ENCODE measurements around the gene AMT. TPM values are rescaled to one million over a fixed set of nuclear protein-coding genes. Genes with fewer than 3 reads are reported as not detected.

Gene AMT
- total and polyA plus RNA-seq, 4 experiments from 2014 or later, result 0.15 to 7.6 (median 3.6) TPM

GRCh38 chr3:49465270-49466034 lies 43.2 kb upstream of the AMT start:
- no peaks in the 10 kb centered on the region for H3K36me3 ChIP-seq (ENCODE audit: insufficient read depth, low read length)
- ChIA-PET POLR2A (ENCODE audit: partially characterized antibody) (no interaction called here), CTCF (ENCODE audit: partially characterized antibody) (interaction anchor here (0.7 to 2.6 kb wide), 2 partner anchors 16 to 108 kb away, joined by 5 to 12 read pairs; no protein-coding TSS in a partner anchor)
- no peaks in the 10 kb centered on the region for H3K9me3 ChIP-seq (ENCODE audit: control insufficient read depth in 1 of 2, low read length in 2 of 2)
- no peak for DNase-seq
- no peaks in the 10 kb centered on the region for H3K36me3 Mint-ChIP-seq
- intact Hi-C loops (cut with micrococcal nuclease), result no loop called here
- no peak overlapping the region for H3K27ac ChIP-seq (ENCODE audit: low read depth, low read length)
- no peaks in the 10 kb centered on the region for H3K27me3 ChIP-seq (ENCODE audit: insufficient read depth, low read length)
- no peaks in the 10 kb centered on the region for H3K27me3 Mint-ChIP-seq
- H3K9me3 Mint-ChIP-seq, result no peaks in the 10 kb centered on the region
- H3K4me1 ChIP-seq (ENCODE audit: insufficient read depth, low read length), result peaks cover 8% of the 10 kb centered on the region
- H3K27ac Mint-ChIP-seq, result peak overlapping the region in 2 of 7 donors; percentile 43 to 66
- H3K4me3 ChIP-seq (ENCODE audit: low read length in 2 of 2), result no peak overlapping the region
- no peak overlapping the region for H3K4me3 Mint-ChIP-seq
- peaks cover 0 to 10% (median 5%) of the 10 kb centered on the region in 4 donors for H3K4me1 Mint-ChIP-seq

- H3K36me3 Mint-ChIP-seq, result no peaks in the 10 kb centered on the region
- no peak for DNase-seq
- POLR2A ChIA-PET (ENCODE audit: partially characterized antibody), result no interaction called here
- Histone ChIP-seq H3K4me1 (ENCODE audit: insufficient read depth, low read length) (no peaks in the 10 kb centered on the region), H3K36me3 (ENCODE audit: insufficient read depth, low read length) (no peaks in the 10 kb centered on the region), H3K27me3 (ENCODE audit: insufficient read depth, low read length) (no peaks in the 10 kb centered on the region), H3K27ac (ENCODE audit: low read depth, low read length) (no peak overlapping the region), H3K9me3 (ENCODE audit: control insufficient read depth in 1 of 2, low read length in 2 of 2) (no peaks in the 10 kb centered on the region), H3K4me3 (ENCODE audit: low read length in 2 of 2) (no peak overlapping the region)
- H3K4me1 Mint-ChIP-seq, result no peaks in the 10 kb centered on the region
- H3K27ac Mint-ChIP-seq, result no peak overlapping the region
- no peak overlapping the region for H3K4me3 Mint-ChIP-seq
- CTCF ChIA-PET (ENCODE audit: partially characterized antibody), result interaction anchor here (0.7 kb wide), 1 partner anchor 368 kb away, joined by 3 read pairs; the partner anchor contains the start of gene QRICH1
- intact Hi-C loops (cut with micrococcal nuclease), result no loop called here
- H3K9me3 Mint-ChIP-seq, result no peaks in the 10 kb centered on the region
- H3K27me3 Mint-ChIP-seq, result peaks cover 0 to 3% of the 10 kb centered on the region in 2 donors
Observed at GRCh38 chr3:49462222-49462621, 39.9 kb upstream of the AMT start.

- ChIA-PET POLR2A (ENCODE audit: partially characterized antibody) (interaction anchor here (1.7 to 1.9 kb wide), 2 partner anchors 8 to 122 kb away, joined by 4 to 6 read pairs; partner anchors contain the start of genes DAG1 and USP4), CTCF (ENCODE audit: partially characterized antibody) (no interaction called here)
- H3K4me3 Mint-ChIP-seq, result no peak overlapping the region
Observed at GRCh38 chr3:49461443-49462171, 39.3 kb upstream of the AMT start.

GRCh38 chr3:49460956-49461355 lies 38.7 kb upstream of the AMT start:
- no peak for DNase-seq
- H3K4me1 ChIP-seq (ENCODE audit: insufficient read depth, low read length), result no peaks in the 10 kb centered on the region
- no peak overlapping the region for H3K4me3 ChIP-seq (ENCODE audit: low read length in 2 of 2)
- ChIA-PET CTCF (ENCODE audit: partially characterized antibody) (interaction anchor here (1.1 kb wide), 1 partner anchor 11 kb away, joined by 4 read pairs; no protein-coding TSS in a partner anchor), POLR2A (ENCODE audit: partially characterized antibody) (interaction anchor here (0.6 to 1.9 kb wide), 3 partner anchors 9 to 121 kb away, joined by 3 to 6 read pairs (median 4); partner anchors contain the start of genes DAG1 and USP4)
- no peaks in the 10 kb centered on the region for H3K36me3 Mint-ChIP-seq
- intact Hi-C loops (cut with micrococcal nuclease), result no loop called here
- peak overlapping the region in 1 of 7 donors; percentile 25 for H3K27ac Mint-ChIP-seq
- H3K36me3 ChIP-seq (ENCODE audit: insufficient read depth, low read length), result no peaks in the 10 kb centered on the region
- no peak overlapping the region for H3K4me3 Mint-ChIP-seq
- H3K9me3 ChIP-seq (ENCODE audit: control insufficient read depth in 1 of 2, low read length in 2 of 2), result no peaks in the 10 kb centered on the region
- H3K27ac ChIP-seq (ENCODE audit: low read depth, low read length), result no peak overlapping the region
- no peaks in the 10 kb centered on the region for H3K9me3 Mint-ChIP-seq
- H3K27me3 Mint-ChIP-seq, result peaks cover 0 to 3% of the 10 kb centered on the region in 2 donors
- H3K4me1 Mint-ChIP-seq, result no peaks in the 10 kb centered on the region
- H3K27me3 ChIP-seq (ENCODE audit: insufficient read depth, low read length), result no peaks in the 10 kb centered on the region

More at GRCh38 chr3:49461443-49462171, 39.3 kb upstream of the AMT start:
- H3K27me3 Mint-ChIP-seq, result peaks cover 0 to 3% of the 10 kb centered on the region in 2 donors
- no peaks in the 10 kb centered on the region for H3K9me3 Mint-ChIP-seq
- H3K4me1 Mint-ChIP-seq, result no peaks in the 10 kb centered on the region
- Histone ChIP-seq H3K27ac (ENCODE audit: low read depth, low read length) (no peak overlapping the region), H3K4me1 (ENCODE audit: insufficient read depth, low read length) (no peaks in the 10 kb centered on the region), H3K9me3 (ENCODE audit: control insufficient read depth in 1 of 2, low read length in 2 of 2) (no peaks in the 10 kb centered on the region), H3K4me3 (ENCODE audit: low read length in 2 of 2) (no peak overlapping the region), H3K36me3 (ENCODE audit: insufficient read depth, low read length) (no peaks in the 10 kb centered on the region), H3K27me3 (ENCODE audit: insufficient read depth, low read length) (no peaks in the 10 kb centered on the region)
- DNase-seq, result no peak
- intact Hi-C loops (cut with micrococcal nuclease), result no loop called here
- no peaks in the 10 kb centered on the region for H3K36me3 Mint-ChIP-seq
- H3K27ac Mint-ChIP-seq, result peak overlapping the region in 2 of 7 donors; percentile 15 to 69

- POLR2A ChIA-PET (ENCODE audit: partially characterized antibody), result interaction anchor here (0.6 to 1.9 kb wide), 3 partner anchors 10 to 120 kb away, joined by 3 to 6 read pairs (median 4); partner anchors contain the start of genes DAG1 and USP4
- no peaks in the 10 kb centered on the region for H3K9me3 Mint-ChIP-seq
- CTCF ChIA-PET (ENCODE audit: partially characterized antibody), result interaction anchor here (1.1 kb wide), 1 partner anchor 11 kb away, joined by 4 read pairs; no protein-coding TSS in a partner anchor
- Histone ChIP-seq H3K27ac (ENCODE audit: low read depth, low read length) (no peak overlapping the region), H3K9me3 (ENCODE audit: control insufficient read depth in 1 of 2, low read length in 2 of 2) (no peaks in the 10 kb centered on the region), H3K4me3 (ENCODE audit: low read length in 2 of 2) (no peak overlapping the region), H3K27me3 (ENCODE audit: insufficient read depth, low read length) (no peaks in the 10 kb centered on the region), H3K36me3 (ENCODE audit: insufficient read depth, low read length) (no peaks in the 10 kb centered on the region), H3K4me1 (ENCODE audit: insufficient read depth, low read length) (no peaks in the 10 kb centered on the region)
- no peak for DNase-seq
- intact Hi-C loops (cut with micrococcal nuclease), result no loop called here
- no peak overlapping the region for H3K27ac Mint-ChIP-seq
- H3K36me3 Mint-ChIP-seq, result no peaks in the 10 kb centered on the region
- H3K4me1 Mint-ChIP-seq, result no peaks in the 10 kb centered on the region
- H3K27me3 Mint-ChIP-seq, result peaks cover 0 to 3% of the 10 kb centered on the region in 2 donors
- no peak overlapping the region for H3K4me3 Mint-ChIP-seq
Observed at GRCh38 chr3:49460188-49460890, 38.1 kb upstream of the AMT start.

- H3K27me3 Mint-ChIP-seq, result peaks cover 0 to 3% of the 10 kb centered on the region in 2 donors
- H3K4me3 ChIP-seq (ENCODE audit: low read length in 2 of 2), result no peak overlapping the region
- intact Hi-C loops (cut with micrococcal nuclease), result no loop called here
Observed at GRCh38 chr3:49456466-49456865, 34.2 kb upstream of the AMT start.

More at GRCh38 chr3:49456466-49456865, 34.2 kb upstream of the AMT start:
- H3K36me3 Mint-ChIP-seq, result no peaks in the 10 kb centered on the region
- no peak overlapping the region for H3K27ac Mint-ChIP-seq
- H3K4me1 Mint-ChIP-seq, result no peaks in the 10 kb centered on the region
- H3K4me3 Mint-ChIP-seq, result peak overlapping the region in 1 of 8 donors; percentile 52
- CTCF ChIA-PET (ENCODE audit: partially characterized antibody), result interaction anchor here (1.2 kb wide), 1 partner anchor 12 kb away, joined by 3 read pairs; no protein-coding TSS in a partner anchor
- POLR2A ChIA-PET (ENCODE audit: partially characterized antibody), result no interaction called here
- DNase-seq, result no peak
- Histone ChIP-seq H3K27ac (ENCODE audit: low read depth, low read length) (no peak overlapping the region), H3K36me3 (ENCODE audit: insufficient read depth, low read length) (no peaks in the 10 kb centered on the region), H3K27me3 (ENCODE audit: insufficient read depth, low read length) (no peaks in the 10 kb centered on the region), H3K9me3 (ENCODE audit: control insufficient read depth in 1 of 2, low read length in 2 of 2) (no peaks in the 10 kb centered on the region), H3K4me1 (ENCODE audit: insufficient read depth, low read length) (no peaks in the 10 kb centered on the region)
- no peaks in the 10 kb centered on the region for H3K9me3 Mint-ChIP-seq

Measured in CD4-positive, alpha-beta memory T cell (primary cell).